DLD1 (cell line): ENCODE data around the gene SDK2.

Source experiments
- in situ Hi-C: cut with HindIII; loops from 2 replicates; pipeline ENCODE4 v1.10.0; 2017; ENCODE audit warnings: low sequenced_read_pairs

The SDK2 gene

DNA sequence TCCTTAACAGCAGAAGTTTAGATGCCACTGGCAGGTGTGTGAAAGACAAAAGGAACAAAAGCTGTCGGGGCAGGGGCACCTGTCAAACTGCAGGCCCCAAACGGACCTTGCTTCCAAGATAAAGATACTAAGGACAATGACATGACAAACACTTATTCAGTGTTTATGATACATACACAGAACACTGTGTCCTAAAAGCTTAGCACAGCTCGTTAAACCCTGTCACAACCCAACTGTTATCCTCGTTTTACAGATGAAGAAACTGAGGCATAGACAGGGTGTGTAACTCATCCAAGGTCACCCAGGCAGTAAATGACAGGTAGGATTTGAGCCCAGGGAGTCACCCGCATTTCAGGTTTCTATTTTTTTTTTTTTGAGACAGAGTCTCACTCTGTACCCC is 9.6 kb downstream of the SDK2 start:
- in situ Hi-C loops, result no loop called here

DNA sequence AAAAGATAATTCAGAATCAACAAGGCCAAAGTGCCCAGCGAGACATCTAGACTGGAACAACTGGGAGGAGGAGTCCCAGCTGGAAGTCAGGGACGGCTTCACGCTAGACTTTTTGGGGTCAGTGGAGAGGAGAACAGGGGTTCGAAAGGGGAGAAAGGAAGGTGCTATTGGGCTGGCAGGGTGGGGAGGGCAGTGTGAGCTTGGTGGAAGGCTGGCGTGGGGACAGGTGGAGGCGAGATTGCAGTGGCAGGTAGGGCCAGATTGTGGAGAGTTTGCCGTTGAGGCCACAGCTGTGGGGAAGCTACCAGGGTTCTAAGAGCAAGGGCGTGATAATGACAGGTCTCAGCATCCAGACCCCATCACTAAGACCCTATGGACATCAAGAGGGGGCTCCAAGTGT is 10.5 kb downstream of the SDK2 start:
- in situ Hi-C loops, result no loop called here

DNA sequence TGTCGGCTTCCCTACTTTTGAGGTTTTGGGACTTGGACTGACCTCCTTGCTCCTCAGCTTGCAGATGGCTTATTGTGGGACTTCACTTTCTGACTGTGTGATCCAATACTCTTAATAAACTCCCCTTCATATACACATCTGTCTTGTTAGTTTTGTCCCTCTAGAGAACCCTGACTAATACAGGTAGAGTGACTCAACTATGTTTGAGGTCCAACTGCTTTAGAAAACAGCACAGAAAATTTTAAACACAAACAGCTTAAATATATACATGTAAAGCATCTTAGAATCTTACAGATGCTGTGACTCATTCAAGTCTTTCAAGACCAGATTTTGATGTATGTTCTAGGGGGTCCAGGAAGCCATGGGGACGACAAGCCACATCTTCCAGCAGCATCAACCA is 11.7 kb downstream of the SDK2 start:
- in situ Hi-C loops, result no loop called here

DNA sequence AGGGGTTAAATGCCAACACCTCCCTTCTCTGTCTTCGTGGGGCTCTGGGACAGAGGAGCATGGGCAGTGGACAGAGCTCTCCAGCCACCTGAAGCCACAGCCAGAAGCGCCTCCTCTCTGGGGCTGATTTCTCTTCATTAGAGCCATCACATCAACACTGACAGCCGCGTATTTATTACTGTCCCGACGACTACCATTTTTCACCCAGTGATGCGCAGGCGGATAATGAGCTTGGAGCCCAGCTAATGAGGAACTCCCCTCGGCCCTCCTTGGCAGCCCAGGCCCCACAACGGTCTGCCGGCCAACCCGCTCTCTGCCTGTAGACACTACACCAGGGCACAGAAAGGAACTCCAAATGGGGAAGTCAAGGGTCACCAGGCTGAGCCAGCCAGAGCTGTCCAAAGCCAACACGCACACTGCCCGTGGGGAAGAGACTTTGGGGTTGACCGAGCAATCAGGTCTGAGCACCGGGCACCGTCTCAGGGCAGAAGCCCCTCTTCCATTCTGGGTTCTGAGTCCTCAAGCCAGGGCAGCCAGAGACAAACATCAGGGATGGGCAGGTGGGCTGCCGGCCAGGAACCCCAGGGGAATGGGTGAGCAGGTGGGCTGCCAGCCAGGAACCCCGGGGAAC is 13.2 kb downstream of the SDK2 start:
- in situ Hi-C loops, result no loop called here

DNA sequence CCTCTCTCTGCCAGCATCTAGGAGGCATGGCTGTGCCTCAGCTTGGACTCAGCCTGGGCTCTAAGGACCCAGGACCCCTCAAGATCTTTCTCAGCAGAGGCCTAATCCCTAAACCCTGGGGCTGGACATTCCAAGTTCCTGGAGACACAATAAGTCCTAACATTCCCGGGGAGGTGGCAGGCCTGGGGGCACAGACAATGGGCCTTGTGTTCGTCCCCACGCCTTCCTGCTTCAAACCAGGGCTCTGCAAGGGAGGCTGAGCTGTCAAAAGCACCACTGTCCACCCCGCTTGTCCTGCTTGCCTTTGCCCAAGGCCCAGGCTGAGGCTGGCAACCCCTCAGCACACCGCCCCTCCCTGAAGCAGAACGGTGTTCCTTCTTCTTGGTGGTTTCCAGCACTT is 13.7 kb downstream of the SDK2 start:
- in situ Hi-C loops, result no loop called here

DNA sequence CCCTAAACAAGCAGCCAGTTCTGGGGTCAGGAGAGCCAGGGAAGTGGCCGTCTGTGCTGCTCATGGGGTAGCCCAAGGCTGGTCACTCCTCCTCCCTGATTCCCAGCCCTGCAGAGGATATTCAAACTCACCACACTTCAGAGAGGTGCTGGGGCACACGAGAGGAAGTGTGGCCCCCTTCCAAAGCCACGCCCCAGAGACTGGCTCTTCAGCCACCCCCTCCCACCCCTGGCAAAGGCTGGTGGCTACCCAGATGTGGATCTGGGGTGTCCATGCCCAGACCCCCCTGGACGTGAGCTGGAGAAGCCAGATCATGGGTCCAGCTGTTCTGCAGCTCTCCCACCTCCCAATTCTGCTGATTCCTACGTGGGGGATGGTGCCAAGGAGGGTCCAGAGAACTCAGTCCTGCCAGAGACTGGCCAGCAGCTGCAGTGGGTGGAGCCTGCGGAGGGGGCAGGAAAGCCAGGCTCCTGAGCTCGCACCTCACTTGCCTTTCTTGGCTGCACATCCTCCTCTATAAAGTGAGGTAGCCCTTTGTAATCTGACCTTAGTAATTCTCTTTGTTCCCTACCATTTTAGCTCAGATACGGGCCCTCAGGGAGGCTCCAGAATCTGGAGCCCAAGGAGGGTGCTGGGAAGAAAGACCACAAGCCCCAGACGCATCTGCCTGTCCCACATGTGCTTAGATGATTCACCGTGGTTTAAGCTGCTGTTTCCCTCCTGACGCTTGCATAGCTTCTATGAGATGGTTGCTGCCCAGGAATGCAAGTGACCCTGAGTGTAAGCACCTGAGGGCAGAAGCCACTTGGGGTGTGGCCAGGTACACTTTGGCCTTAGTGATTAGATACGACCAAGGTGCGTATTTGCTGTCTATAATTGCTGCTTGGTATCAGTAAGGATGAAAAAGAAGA is 15.3 kb downstream of the SDK2 start:
- in situ Hi-C loops, result no loop called here

DNA sequence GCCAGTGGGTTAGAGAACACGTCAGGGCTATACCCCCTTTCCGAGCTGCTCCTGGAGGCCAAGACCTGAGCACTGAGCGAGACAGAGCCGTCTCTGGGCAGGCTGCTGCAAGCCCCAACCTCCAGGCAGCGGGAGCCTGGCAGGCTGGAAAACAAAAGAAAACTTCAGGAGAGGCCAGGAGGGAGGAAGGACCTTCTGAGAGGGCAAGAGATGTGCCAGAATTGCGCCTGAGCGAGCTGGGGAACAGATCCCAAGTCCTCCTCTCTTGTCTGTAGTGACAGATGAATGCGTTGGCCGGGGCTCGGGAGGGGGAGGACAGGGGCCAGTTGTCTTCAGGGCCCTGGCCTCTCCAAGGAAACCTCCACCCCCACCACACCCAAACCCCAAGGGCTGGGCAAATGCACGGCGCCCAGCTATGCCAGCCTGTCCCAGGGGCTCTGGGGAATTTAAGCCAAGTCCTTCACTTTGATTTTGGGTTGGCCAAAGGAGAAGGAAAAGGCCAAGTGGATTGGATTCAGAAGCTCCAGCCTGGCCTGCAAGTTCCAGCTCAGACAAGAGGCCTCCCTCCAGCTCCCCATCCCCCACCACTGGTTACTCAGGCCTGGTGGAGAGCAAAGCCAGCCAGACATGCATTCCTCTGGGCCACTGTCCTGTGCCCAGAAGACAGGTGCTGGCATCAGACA is 18.1 kb downstream of the SDK2 start:
- in situ Hi-C loops, result no loop called here

DNA sequence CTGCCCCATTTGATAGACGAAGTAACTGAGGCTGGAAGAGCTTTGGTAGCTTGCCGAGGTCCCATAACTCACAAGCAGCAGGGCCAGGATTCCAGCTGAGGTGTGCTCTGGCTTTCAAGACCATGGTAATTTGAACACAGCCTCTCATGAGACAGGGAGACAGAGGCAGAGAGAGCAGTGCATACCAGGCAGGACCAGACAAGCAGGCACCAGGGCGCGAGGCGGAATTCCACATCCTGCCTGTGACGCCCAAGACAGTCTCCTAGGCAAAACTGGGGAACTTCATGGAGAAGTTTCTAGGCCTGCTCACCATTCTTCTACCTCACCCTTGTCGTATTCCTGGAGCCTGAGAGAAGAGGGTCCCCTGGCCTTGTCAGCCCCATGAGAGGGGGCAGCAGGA is 19.2 kb downstream of the SDK2 start:
- in situ Hi-C loops, result no loop called here

DNA sequence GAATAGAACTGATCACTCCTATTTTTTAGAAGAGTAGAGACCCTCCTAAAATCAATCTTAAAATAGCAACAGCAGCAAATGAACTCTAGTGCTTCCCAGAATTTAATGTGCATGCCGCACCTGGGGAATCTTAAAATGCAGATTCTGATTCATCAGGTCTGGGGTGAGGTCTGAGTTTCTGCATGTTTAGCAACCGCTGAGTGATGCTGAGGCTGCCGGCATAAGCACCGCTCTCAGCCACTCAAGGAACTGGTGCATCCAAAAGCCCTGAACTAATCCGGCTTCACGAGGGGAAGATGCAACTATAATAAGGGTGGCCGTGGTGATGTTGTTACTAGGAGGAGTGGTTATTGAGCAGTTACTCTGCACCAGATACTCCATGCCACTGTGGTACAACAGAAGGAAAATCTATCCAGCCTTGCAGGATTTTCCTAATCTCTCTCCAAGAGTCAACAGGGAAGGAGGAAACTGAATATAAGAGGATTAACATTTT is 19.7 kb downstream of the SDK2 start:
- in situ Hi-C loops, result no loop called here

DNA sequence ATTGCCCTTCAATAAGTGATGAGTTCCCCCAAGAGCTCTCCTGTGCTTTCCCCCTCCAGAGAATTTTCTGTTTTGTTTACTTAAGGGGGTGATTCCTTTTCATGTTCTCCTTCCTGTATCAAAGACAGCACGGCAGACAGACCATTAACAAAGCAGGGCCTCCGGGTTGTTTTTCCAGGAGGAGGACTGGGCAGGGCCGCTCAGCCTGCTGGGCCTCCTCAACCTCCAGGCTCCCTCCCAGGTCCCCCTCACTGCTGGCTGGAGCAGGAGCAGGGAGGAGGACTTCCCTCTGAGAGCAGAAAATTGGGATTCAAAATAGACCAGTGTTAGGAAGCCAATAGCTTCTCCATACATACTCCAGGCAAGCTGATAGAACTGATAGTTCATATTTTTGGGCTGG is 20.4 kb downstream of the SDK2 start:
- in situ Hi-C loops, result no loop called here

DNA sequence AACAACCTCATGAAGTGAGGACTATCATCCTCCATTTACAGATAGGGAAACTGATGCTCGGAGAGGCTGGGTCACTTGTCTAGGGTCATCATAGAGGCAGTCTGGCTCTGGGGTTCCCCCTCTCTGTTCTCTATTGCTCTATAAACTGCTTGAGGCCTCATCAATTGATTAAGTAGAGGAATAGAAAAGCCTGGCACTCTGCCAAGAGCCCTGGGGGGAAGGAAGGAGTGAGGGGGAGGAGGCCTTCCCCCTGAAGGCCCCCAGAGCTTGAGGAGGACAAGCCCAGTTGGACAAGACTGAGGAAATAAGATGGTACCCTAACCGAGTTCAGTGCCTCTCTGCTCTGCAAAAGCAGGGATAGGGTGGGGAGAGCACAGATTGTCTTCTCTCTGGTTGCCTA is 21.0 kb downstream of the SDK2 start:
- in situ Hi-C loops, result no loop called here

DNA sequence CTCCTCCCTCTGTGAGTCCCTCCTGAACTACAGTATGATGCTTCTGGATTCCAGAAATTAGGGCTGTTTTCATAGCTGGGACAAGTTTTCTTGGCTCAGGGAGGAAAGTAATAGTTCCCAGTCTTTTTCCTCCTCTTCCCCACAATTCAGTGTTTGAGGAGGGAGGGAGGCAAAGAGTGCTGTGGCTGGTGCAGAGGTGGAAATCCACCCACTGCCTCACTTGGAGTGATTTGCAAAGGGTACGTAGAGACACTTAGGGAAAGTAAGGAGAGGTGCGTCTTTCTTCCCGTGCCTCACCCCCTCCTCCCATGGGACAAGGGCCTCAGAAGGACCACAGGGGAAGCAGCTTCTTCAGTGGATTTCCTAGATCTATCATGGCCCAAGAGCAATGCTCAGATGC is 21.9 kb downstream of the SDK2 start:
- in situ Hi-C loops, result no loop called here

DNA sequence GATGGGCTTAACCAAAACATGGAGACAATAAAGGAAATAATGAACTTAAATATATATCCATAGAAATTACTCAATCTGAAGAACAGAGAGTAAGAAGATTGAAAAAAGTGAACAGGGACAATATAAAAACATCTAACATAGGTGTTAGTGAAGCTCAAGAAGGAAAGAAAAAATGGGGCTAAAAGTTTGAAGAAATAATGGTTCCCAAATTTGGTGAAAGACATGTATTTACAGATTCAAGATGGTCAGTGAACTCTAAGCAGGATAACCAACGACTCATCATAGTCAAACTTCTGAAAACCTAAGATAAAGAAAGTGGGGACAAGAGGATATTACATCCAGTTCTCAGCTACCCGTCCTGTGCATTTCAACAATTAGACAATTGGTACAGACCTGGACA is 22.6 kb downstream of the SDK2 start:
- in situ Hi-C loops, result no loop called here

DNA sequence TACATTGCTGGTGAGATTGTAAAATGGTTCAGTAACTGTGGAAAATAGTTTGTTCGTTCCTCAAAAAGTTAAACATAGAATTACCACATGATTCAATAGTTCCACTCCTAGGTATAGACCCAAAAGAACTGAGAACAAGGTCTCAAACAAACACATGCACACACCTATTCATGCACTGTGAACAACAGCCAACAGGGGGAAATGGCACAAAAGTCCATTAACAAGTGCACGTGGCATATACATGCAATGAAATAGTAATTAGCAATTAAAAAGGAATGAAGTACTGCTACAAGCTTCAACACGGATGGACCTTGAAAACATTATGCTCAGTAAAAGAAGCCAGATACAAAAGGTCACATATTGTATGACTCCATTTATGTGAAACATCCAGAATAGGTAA is 23.8 kb downstream of the SDK2 start:
- in situ Hi-C loops, result no loop called here

DNA sequence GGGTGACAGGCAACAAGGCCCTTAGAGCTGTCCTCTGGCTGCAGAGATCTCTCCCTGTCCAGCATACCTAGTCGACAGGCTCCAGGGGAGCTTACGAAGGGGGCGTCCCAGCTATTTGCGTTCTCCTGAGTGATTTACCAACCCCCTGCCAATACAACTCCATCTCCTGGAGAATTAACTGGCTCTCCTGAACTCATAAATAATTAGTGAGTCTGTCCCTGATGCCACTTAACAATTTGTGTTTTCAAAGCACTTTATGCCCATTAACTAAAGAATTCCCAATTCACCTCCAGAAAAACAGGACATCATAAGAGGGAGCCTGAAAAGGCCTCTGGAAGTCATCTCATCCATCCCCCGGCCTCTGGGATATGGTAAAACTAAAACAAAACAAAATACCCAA is 26.7 kb downstream of the SDK2 start:
- in situ Hi-C loops, result no loop called here

DNA sequence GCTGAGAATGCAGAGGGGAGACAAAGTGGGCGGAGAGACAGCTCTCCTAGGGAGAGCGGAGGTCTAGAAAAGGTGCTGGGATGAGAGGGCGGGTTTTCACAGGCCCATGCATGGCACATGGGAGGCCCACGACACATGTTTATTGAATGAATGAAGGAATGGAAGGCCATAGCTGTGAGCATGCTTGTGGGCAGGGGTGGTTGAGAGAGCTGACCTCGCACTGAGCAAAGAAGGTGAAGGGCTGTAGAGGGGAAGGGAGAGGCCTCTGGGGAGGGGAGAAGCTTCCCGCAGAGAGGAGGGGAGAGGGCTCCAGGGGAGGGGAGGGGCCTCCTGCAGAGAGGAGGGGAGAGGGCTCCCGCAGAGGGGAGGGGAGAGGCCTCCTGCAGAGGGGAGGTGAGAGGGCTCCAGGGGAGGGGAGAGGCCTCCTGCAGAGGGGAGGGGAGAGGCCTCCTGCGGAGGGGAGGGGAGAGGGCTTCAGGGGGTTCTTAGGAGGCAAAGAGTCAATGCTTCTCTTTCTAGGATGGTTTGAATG is 27.3 kb downstream of the SDK2 start:
- in situ Hi-C loops, result no loop called here

DNA sequence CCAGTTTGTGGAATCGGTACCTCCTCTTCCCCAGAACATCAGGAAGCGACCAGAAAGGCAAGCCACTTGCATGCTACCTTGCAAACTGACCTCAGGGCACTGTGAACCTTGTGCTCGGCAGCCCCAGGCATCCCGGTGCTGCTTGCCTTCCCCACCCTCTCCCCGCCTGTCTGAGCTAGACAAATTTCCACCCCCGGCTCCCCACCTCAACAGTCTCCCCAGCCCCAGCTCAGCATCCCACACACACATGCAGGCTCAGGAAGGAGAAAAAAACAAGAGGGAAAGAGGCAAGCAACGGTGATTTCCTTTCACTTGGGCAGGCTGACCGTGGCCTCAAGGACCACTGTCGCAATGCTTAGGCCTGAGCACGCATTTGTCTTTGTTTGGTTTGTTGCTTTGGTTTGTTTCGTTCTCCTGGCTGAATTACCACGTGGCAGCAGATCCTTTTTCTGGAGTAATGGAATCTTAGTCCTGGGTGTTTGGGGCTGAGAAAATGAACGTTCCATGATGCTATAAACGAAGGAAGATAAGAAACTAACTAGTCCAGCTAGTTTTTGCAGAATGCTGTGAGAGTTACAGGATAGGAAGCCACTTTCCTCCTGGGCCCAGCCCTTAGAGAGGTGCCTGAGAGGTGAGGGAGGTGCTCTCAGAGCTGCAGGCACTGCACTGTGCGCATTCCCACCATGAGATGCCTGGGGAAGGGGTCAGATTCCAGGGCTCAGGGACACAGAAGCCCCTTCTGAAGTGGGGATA is 27.9 kb downstream of the SDK2 start:
- in situ Hi-C loops, result no loop called here

DNA sequence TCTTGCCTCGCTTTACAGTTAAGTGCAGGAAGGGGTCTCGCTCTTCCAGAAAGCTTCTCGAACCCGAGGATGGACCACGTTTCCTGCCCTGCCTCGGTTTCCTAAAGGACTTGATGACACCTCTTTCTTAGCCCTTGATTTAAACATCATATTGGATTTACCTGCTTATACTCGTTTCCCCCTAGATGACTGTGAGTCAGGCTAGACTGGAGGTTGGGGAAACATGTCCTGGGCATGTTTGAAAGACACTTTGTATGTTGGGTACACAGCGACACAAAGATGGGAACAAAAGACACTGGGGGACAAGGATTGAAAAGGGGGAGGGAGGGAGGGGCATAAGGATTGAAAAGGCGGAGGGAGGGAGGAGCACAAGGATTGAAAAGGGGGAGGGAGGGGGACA is 30.0 kb downstream of the SDK2 start:
- in situ Hi-C loops, result no loop called here

DNA sequence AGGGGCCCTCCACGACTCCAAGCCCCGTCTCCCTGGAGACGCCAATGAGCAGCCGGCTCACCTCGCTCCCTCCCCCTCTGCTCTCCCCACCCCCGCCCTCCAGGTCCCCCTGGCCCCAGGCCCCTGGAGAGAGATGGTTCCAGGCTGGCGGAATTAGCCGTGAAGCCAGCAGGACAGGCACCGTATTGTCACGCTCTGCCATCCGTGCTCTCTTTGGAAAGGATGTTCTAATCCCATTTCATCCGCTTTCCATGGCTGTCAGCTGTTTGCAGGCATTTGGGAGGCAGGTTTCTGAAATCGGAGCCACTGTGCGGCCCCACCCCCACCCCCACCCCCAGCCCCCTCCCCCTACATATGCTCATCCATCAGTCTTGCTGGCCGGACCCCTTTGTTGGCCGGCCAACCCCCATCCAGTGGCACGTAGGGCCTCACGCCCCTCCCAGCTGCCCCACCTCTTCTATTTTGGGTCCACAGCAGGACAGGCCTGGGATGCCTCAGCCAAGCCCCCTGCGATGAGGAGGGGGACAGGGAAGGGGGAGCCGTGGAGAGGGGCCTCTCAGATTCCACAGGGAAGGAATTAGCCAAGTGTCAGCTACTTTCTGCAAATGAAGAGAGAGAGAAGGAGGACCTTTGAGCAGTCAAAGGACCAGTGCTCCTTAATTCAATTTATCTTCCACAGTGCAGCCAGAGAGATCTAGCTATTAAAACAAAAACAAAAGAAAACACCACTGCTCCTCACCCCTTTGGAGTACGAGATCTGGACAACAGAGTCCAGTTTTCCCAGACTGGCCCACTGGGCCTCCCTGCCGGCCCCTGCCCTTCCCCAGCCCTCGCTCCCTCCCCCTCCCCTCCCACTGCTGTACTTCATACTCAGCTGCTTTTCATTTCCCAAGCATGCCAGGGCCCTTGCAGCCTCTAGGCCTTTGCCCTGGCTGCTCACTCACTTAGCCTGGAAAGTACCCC is 30.7 kb downstream of the SDK2 start:
- in situ Hi-C loops, result no loop called here

DNA sequence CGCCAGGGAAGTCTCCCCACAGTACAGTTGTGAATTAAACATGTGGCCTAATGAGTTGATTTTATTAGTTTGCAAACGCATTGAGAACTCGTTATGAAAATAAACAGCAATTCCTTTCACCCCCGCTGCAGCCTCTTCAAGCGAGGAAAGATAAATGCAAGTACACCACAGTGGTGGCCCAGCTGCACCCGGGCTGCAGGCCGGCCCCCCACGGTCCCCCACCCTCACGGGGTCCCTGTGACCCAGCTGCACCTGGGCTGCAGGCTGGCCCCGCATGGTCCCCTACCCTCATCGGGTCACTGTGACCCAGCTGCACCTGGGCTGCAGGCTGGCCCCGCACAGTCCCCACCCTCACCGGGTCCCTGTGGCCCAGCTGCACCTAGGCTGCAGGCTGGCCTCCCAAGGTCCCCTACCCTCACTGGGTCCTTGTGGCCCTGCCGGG is 32.2 kb downstream of the SDK2 start:
- in situ Hi-C loops, result no loop called here
